ENCODE results near the gene ST6GAL1.

ST6GAL1 gene

DNA sequence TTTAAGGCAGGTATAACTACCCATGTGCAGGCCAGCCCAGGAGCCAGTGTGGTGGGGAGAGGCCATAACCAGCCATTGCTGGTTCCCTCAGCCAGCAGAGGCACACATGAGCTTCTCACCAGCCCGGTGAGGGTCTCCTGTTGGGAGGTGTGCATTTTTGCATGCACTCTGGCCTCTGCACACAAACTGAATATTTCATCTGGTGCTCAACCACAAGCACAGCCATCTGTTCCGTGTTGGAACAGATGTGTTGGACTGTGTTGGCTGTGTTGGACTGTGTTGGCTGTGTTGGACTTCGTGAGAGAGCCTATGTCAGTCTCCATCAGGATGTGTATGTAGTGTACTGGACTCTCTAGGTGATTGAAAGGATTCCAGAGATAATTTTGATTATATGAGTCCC is 141.8 kb downstream of the ST6GAL1 start:
- TF ChIP-seq, protein P1, sequence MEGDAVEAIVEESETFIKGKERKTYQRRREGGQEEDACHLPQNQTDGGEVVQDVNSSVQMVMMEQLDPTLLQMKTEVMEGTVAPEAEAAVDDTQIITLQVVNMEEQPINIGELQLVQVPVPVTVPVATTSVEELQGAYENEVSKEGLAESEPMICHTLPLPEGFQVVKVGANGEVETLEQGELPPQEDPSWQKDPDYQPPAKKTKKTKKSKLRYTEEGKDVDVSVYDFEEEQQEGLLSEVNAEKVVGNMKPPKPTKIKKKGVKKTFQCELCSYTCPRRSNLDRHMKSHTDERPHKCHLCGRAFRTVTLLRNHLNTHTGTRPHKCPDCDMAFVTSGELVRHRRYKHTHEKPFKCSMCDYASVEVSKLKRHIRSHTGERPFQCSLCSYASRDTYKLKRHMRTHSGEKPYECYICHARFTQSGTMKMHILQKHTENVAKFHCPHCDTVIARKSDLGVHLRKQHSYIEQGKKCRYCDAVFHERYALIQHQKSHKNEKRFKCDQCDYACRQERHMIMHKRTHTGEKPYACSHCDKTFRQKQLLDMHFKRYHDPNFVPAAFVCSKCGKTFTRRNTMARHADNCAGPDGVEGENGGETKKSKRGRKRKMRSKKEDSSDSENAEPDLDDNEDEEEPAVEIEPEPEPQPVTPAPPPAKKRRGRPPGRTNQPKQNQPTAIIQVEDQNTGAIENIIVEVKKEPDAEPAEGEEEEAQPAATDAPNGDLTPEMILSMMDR (IDR thresholded peaks at IDR 0.05), result no peak

DNA sequence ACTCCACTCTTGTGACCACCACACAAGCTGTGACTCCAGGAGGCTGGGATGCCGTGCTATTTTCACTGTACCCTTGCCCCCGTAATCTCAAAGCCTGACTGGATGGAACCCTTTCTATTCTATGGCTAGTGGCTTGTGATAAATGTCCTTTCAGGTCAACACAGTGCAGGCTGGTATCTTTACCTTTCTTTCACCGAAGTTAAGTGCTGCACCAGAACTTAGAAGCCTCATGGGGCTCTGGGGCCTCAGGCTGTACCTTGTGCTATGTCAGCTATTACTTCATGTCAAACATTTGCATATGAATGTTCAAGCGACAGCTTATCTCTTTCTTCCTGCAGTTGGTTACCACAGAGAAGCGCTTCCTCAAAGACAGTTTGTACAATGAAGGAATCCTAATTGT is 142.2 kb downstream of the ST6GAL1 start:
- TF ChIP-seq, protein P1 (IDR thresholded peaks at IDR 0.05), result no peak

DNA sequence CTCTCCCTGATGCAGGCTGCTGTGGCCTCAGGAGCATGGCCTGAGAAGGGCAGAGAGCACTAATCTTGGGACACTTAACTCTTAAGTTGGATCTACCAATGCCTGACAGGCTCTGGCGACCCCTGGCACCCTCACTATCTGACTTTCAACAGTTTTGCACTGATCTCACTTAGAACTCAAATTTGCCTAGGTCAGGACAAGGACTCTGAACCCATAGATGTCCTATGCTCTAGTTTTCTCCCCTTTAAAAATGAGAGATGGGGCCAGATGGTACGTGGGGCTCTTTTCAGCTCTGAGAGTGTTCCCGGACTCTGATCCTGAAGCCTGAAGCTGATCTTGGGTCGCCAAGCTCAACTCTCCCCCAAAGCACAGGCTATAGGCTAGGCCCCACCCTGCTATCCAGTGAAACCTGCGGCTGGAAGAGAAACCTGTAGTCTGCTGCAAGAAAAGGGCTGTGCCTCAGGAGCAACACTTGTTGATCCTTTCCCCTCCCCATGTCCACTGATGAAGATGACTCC is 143.3 kb downstream of the ST6GAL1 start:
- TF ChIP-seq, protein P1 (IDR thresholded peaks at IDR 0.05), result no peak

DNA sequence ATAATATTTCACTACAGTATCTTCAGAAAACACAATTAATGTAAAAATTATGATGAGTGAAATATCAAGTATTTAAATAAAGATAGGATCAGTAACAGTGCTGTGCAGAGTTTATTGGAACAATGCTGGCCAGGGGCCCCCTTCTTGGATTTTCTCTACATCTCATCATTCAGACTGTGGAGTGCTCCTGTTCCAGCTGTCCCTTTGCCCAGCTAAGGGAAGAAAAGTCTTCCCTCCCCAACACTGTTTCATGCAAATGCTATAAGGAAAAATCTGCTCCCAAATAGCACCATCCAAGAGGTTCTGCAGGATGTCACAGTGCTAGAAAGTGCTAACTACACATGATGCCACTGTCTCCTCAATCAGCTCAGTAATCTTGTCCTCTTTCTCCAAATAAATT is 144.5 kb downstream of the ST6GAL1 start:
- TF ChIP-seq, protein P1 (IDR thresholded peaks at IDR 0.05), result no peak

DNA sequence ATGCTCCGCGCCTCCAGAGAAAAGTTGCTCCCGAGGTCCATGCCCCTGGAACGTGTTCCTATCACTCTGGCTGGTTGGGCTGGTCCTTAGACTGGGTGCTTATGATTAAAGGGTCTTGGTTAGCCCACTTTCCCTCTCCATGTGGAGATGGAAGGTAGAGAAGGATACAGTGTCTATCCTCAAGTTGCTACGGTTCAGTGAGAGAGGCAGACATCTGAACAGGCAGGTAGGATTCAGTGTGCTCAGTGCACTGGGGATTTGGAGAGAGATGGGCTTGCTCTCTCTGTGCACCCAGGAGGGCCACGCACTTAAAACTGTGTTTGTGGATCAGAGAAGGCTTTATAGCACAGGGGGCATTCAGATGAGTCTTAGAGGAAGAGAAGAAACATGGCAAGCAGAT is 146.0 kb downstream of the ST6GAL1 start:
- TF ChIP-seq, protein P1 (IDR thresholded peaks at IDR 0.05), result no peak

DNA sequence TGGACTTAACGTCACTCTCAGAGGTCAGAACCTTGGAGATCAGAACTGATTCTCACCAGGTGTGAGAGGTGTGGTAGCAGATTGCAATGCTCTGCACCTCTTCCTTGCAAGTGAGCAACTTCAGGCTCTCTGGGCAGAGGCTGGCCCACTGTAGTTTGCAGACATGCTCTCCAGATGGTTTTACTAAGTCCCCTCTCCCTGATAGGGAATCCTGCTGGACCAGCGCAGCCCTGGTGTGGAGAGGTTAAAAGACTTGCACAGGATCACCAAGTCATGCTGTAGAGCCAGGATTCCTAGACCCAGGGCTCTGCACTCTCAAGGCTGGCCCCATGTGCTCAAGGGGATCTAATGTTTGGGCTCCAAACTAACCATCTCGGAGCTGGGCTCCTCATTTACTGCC is 146.8 kb downstream of the ST6GAL1 start:
- TF ChIP-seq, protein P1 (IDR thresholded peaks at IDR 0.05), result no peak

DNA sequence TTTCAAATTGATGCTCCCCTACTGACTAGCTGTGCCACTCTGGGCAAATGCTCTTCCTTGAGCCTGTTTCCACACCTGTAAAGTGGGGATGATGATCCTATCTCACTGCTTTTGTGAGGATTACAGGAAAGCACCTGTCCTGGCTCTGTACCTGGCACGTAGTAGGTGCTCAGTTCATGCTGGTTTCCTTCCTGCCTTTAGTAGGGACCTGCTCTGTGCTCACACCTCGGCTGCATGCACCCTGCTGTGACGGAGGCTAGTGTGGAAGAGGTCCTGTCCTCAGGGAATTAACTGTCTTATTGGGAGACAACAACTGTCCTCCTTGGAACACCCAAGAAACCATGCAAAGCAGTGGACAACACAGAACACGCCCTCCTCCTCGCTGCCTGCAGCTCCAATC is 147.2 kb downstream of the ST6GAL1 start:
- TF ChIP-seq, protein P1 (IDR thresholded peaks at IDR 0.05), result no peak

Measured in LNCAP (cell line).